Measurements from ENCODE around the gene KCP.
"Not testable (repeated sequence)": the region's sequence is repeated elsewhere in the genome, so short reads cannot be mapped to it uniquely, and the experiment has no call there.

Gene KCP

DNA sequence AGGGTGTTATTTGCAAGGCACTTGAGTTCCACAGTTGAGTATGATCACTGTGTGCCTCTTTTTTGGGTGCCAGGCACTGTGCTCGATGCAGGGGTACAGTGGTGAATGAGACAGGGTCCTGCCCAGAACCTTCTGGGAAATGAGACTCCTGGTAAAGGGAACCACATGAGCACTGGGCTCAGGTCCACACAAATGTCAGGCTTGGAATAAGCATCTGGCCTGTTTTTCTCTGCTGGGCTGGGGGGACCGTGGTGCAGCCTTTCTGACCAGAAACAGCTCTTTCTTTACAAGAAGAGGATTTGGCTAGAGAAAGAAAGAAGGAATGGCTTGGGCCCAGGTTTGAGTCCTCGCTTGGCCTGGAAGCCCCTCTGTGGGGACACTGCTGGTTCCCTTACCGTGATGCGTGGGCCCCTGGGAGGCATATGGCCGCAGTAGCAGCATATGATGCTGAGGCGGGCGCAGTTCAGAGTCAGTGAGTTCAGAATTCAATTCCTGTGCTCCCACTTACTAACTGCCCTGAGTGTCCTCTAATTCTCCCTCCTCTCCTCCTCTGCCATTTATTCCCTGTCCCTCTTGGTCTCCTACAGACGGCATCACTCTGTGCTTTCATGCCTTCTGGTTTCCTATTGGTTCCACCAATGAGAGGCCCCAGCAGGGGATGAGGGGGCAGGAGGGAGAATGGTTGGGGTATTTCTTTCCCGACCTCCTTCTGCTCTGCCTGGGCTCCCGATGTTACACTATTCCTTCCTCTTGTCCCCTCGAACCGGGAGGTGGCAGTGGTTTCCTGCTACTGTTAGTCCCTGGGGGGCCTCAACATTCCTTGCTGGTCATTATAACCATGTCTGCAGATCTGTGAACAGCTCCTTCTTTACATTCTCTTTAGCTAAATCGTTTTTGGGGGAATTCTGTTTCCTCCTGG is 9.6 kb upstream of the KCP start:
- no peak overlapping the region for H3K4me3 Mint-ChIP-seq
- H3K36me3 Mint-ChIP-seq = no peaks in the 10 kb centered on the region
- no peaks in the 10 kb centered on the region for H3K9me3 Mint-ChIP-seq
- DNase-seq (ENCODE audit: low spot score in 2 of 2) (no peak), ATAC-seq (ENCODE audit: low read depth) (no peak)
- no peak overlapping the region for H3K27ac Mint-ChIP-seq
- peaks cover 4% of the 10 kb centered on the region for H3K27me3 Mint-ChIP-seq
- H3K4me1 Mint-ChIP-seq = peaks cover 9% of the 10 kb centered on the region

DNA sequence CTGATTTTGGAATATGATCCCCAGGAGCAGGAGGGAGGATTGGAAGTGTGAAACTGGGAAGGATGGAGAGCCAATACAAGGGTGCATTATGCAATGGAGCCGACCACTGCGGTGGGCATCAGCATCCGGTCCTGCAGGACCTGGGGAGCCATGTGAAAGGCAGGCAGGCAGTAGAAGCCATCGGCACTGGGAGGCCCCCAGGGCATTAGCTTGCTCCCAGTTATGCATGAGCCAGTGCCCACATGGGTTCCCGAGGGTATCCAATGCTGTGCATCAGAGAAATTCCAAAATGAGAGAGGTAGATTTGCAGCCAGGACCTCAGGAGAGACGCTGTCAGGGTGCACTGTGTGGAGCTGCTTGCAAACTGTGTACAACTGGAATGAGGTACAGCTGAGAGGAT is 8.7 kb upstream of the KCP start:
- Mint-ChIP-seq H3K27ac (peak overlapping the region; percentile 52), H3K36me3 (no peaks in the 10 kb centered on the region), H3K4me3 (no peak overlapping the region), H3K4me1 (peaks cover 14% of the 10 kb centered on the region), H3K27me3 (peaks cover 5% of the 10 kb centered on the region), H3K9me3 (no peaks in the 10 kb centered on the region)
- no peak for ATAC-seq (ENCODE audit: low read depth)
- DNase-seq (ENCODE audit: low spot score in 2 of 2) = no peak

DNA sequence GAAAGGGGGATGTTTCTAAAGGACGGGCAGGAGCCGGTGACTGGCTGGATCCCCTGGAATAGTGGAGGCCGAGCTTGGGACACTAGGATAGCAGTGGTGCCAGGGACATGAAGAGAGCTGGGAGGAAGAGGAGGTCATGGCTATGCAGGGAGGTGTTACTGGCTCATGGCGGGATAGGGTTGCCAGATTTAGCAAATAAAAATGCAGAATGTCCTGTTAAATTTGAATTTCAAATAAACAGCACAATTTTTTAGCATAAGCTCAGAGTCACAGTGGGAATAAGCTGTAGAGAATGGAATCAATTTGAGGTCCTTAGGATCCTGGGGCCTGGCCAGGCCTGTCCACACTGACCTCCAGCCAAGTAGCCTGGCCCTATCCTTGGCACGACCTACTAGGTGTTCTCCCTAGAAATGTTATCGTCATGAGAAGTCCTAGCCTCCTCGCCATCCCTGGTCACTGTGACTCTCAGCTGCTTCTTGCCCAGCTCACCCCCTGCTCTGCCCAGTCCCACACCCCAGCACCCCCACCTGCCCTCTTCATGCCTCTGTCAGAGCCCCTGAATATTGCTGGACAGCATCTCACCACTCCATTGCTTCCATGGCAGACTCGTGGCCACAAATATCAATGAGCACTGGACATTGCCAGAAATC is 7.6 kb upstream of the KCP start:
- H3K27me3 Mint-ChIP-seq = peaks cover 8% of the 10 kb centered on the region
- no peaks in the 10 kb centered on the region for H3K9me3 Mint-ChIP-seq
- ATAC-seq (ENCODE audit: low read depth) = no peak
- H3K4me1 Mint-ChIP-seq = peaks cover 17% of the 10 kb centered on the region
- no peaks in the 10 kb centered on the region for H3K36me3 Mint-ChIP-seq
- no peak for DNase-seq (ENCODE audit: low spot score in 2 of 2)
- H3K4me3 Mint-ChIP-seq = no peak overlapping the region
- H3K27ac Mint-ChIP-seq = no peak overlapping the region

DNA sequence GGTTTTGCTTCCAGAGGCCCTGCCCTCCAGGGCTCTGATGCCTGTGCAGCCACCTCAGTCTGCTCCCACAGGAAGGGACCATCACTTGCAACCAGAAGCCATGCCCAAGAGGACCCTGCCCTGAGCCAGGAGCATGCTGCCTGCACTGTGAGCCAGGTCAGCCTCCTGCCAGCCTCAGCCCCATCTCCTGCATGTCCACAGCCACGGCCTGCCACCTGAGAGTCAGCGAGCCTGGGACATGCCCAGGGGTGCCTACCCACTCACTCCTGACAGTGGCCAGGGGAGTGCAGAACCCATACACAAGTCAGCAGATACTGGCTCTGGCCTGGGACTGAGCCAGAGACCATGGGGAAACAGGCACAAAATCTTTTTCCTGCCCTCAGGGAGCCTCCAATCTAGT is 6.6 kb upstream of the KCP start:
- Mint-ChIP-seq H3K36me3 (no peaks in the 10 kb centered on the region), H3K27me3 (peaks cover 7% of the 10 kb centered on the region), H3K27ac (no peak overlapping the region), H3K4me3 (no peak overlapping the region), H3K9me3 (no peaks in the 10 kb centered on the region), H3K4me1 (peaks cover 17% of the 10 kb centered on the region)
- ATAC-seq (ENCODE audit: low read depth) (no peak), DNase-seq (ENCODE audit: low spot score in 2 of 2) (no peak)

DNA sequence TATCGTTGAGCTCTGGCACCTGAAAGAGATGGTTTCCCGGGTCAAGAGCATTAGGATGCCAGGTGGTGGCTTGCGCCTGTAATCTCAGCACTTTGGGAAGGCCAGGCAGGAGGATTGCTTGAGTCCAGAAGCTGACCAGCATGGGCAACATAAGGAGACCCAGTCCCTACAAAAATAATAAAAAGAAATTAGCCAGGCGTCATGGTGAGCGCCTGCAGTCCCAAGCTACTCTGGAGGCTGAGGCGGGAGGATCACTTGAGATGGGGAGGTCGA is 6.1 kb upstream of the KCP start:
- Mint-ChIP-seq H3K9me3 (no peaks in the 10 kb centered on the region), H3K27me3 (peaks cover 6% of the 10 kb centered on the region), H3K4me3 (no peak overlapping the region), H3K4me1 (peaks cover 17% of the 10 kb centered on the region), H3K36me3 (no peaks in the 10 kb centered on the region), H3K27ac (no peak overlapping the region)
- DNase-seq (ENCODE audit: low spot score in 2 of 2) (no peak), ATAC-seq (ENCODE audit: low read depth) (no peak)

DNA sequence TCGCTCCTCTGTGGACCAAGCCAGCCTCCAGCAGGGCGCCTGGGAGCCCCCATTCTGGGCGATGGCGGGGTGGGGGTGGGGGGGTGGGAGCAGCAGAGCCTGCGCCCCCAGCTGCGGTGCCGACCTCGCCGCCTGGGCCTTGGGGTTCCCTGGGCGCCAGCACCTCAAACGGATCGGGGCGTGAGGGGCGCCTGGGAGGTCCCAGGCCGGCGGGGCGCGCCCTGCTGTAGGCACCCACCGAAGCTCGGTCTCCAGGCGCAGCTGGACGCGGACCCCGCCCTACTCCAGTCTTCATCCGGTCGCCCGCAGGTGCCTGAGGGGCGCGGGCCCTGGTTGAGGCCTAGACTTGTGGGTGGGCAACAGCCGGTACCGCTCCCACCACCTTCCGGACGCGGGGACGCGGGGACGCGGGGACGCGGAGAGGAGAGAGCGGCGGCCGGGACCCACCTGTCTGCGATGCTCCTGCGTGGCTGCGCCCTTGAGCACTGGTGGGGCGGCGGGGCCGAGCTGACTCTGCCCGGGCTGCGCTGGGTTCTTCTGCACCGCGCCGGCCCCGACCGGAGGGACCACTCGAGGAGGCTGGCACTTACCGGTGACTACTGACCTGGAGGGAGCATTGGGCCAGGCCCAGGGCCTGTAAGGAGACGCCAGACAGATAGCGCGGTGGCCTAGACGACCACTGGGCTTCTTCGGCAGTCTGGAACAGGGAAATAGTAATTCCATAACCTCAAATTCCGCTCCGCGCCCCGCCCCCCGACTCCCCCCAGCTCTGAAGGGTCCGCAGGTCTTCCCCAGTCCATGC is 5.5 kb upstream of the KCP start:
- ATAC-seq (ENCODE audit: low read depth) (no peak), DNase-seq (ENCODE audit: low spot score in 2 of 2) (no peak)
- no peaks in the 10 kb centered on the region for H3K36me3 Mint-ChIP-seq
- H3K4me1 Mint-ChIP-seq = peaks cover 17% of the 10 kb centered on the region
- H3K27ac Mint-ChIP-seq = peak overlapping the region; percentile 81
- H3K4me3 Mint-ChIP-seq = peak overlapping the region; percentile 76
- H3K9me3 Mint-ChIP-seq = no peaks in the 10 kb centered on the region
- peaks cover 9% of the 10 kb centered on the region for H3K27me3 Mint-ChIP-seq

DNA sequence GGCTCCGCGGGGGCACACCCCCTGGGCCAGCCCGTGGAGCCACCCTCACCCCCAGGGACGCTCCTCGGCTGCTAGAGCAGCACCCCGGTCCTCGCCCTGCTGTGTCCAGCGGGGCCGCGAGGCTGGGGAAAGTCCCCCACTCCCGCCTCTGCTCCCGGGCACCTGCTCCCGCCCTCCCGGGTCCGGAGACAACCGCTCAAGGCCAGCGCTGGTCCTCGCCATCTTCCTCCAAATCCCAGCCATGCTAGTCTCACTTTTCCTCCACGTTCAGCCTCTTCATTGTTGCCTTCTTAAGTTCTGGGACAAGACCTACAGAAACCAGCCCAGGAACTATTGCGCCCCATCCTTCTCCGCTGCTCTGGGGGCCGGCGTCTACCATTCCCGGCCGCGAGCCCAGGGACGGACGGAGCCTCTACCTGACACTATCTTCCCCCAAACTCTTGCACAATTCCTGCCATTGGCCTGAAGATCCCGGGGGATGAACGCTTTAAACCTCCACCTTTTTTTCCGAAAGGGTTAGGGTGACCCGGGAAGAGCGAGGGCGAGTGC is 4.8 kb upstream of the KCP start:
- Mint-ChIP-seq H3K36me3 (no peaks in the 10 kb centered on the region), H3K4me3 (peak overlapping the region; percentile 76), H3K27me3 (peaks cover 11% of the 10 kb centered on the region), H3K4me1 (peaks cover 17% of the 10 kb centered on the region), H3K9me3 (no peaks in the 10 kb centered on the region), H3K27ac (peak overlapping the region; percentile 81)
- DNase-seq (ENCODE audit: low spot score in 2 of 2) = no peak
- peak; percentile 14 for ATAC-seq (ENCODE audit: low read depth)

- H3K4me3 Mint-ChIP-seq = peak overlapping the region; percentile 73
- no peaks in the 10 kb centered on the region for H3K36me3 Mint-ChIP-seq
- H3K9me3 Mint-ChIP-seq = no peaks in the 10 kb centered on the region
- H3K27ac Mint-ChIP-seq = peak overlapping the region; percentile 40
- H3K4me1 Mint-ChIP-seq = peaks cover 17% of the 10 kb centered on the region
- peak; percentile 90 for ATAC-seq (ENCODE audit: low read depth)
- peaks cover 14% of the 10 kb centered on the region for H3K27me3 Mint-ChIP-seq
- peak in 1 of 2 donors; percentile 54 for DNase-seq (ENCODE audit: low spot score in 2 of 2)
These were observed 4.2 kb upstream of the KCP start for GRCh38 chr7:128914566-128915151.

DNA sequence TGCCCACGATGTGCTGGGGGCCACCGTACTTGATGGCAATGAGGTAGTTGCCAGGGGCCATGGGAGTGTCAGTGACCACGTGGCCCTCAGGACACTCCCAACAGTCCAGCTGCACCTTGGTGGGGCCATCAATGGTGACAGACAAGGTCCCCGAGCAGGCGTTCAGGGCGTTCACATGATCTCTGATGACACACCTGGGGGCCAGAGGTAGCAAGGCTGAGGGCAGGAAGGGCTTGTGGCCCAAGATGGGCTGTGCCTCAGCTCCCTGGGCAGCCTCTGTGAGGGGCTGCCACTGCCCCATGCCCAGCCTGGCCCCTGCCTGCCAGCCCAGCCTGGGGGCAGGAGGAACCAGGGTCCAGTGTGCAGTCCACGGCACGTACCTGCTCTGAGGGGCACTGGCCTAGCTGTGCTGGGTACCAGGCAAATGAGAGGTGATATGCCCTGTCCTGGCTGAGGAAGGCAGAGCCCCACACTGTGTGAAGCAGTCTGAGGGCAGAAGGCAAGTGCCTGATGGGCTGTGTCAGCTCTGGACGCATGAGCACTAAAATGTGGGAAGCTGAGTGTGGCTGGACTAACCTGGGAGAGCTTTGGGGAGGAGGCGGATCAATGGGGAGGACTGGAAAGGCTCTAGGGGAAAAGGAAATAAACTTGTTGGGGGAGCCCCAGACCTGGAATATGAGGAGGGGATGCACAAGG is 3.5 kb upstream of the KCP start:
- Mint-ChIP-seq H3K4me1 (peaks cover 14% of the 10 kb centered on the region), H3K27ac (peak overlapping the region; percentile 40), H3K27me3 (peaks cover 17% of the 10 kb centered on the region), H3K9me3 (no peaks in the 10 kb centered on the region), H3K4me3 (peak overlapping the region; percentile 73), H3K36me3 (no peaks in the 10 kb centered on the region)
- no peak for DNase-seq (ENCODE audit: low spot score in 2 of 2)
- no peak for ATAC-seq (ENCODE audit: low read depth)

- DNase-seq (ENCODE audit: low spot score in 2 of 2); ATAC-seq (ENCODE audit: low read depth); H3K36me3 Mint-ChIP-seq; H3K4me3 Mint-ChIP-seq; H3K27ac Mint-ChIP-seq; H3K9me3 Mint-ChIP-seq: not testable (repeated sequence)
- H3K27me3 Mint-ChIP-seq = peaks cover 19% of the 10 kb centered on the region
- H3K4me1 Mint-ChIP-seq = peaks cover 13% of the 10 kb centered on the region
These were observed 2.4 kb upstream of the KCP start for GRCh38 chr7:128912709-128913495.

DNA sequence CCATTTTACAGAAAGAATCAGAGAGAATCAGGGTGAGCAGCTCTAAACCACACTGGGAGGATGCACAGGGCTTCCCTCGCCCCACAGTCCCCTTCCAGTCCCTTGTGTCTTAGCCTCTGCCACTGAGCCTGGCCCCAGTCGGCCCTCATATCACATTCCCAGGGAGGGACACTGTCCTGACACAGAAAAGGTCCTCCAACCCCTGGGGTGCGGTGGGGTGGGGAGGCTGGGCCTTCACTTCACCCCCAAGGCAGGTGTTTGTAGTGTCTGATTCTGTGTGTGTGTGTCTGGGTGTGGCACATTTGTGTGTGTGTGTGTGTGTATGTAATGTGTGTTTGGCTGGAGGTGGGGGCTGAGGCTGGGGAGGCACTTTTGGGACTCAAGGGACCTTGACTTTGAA is 1.8 kb upstream of the KCP start:
- no peaks in the 10 kb centered on the region for H3K36me3 Mint-ChIP-seq
- H3K27me3 Mint-ChIP-seq = peaks cover 19% of the 10 kb centered on the region
- peaks cover 13% of the 10 kb centered on the region for H3K4me1 Mint-ChIP-seq
- DNase-seq (ENCODE audit: low spot score in 2 of 2) = no peak
- H3K9me3 Mint-ChIP-seq = no peaks in the 10 kb centered on the region
- H3K4me3 Mint-ChIP-seq = no peak overlapping the region
- H3K27ac Mint-ChIP-seq = no peak overlapping the region
- no peak for ATAC-seq (ENCODE audit: low read depth)

DNA sequence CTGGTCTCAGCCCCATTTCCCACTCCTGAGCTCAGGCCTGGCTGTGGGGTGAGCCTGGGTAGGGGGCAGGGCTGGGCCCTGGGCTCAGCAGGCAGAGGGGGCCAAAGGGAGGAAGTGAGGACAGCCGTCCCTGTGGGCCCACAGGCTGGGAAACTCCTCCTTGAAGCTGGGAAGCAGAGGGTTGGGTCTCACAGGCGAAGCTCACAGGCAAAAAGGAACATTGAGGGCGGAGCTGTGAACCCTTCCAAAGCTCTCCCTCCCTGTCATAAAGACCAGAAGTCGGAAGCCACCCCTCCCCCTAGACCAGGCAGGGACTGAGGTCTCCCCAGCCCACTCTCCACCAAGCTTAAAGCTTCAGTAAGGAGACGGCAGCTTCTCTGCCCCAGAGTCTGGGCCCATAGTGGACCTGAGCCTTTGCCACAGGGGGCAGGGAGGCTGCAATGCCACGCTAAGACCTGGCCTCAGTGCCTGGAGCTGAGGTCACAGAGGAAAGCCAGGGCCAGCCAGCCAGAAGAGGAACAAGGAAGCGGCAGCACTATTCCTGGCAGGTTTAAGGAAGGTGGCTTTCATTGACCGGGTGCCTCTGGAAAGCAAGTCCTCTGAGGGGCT is 1.0 kb upstream of the KCP start:
- Mint-ChIP-seq H3K4me3 (no peak overlapping the region), H3K36me3 (no peaks in the 10 kb centered on the region), H3K9me3 (no peaks in the 10 kb centered on the region), H3K27me3 (peaks cover 19% of the 10 kb centered on the region), H3K27ac (no peak overlapping the region), H3K4me1 (peaks cover 13% of the 10 kb centered on the region)
- ATAC-seq (ENCODE audit: low read depth) (no peak), DNase-seq (ENCODE audit: low spot score in 2 of 2) (no peak)

Data from memory B cell (primary cell).